SJSA1 (cell line): Measurements from ENCODE around the gene ESPN. TPM values are rescaled to one million over a fixed set of nuclear protein-coding genes. Genes with fewer than 3 reads are reported as not detected.
"Not testable (repeated sequence)": the region's sequence is repeated elsewhere in the genome, so short reads cannot be mapped to it uniquely, and the experiment has no call there.

Experiments
- DNase-seq, 2 experiments: peaks; one replicate each; pipeline ENCODE4 v3.0.0-alpha.2; 2015 to 2020; ENCODE audit warnings: low spot score in 2 of 2, low read depth in 1 of 2
- H3K27ac ChIP-seq: fragments of 250-450 bp; sonication (Bioruptor Pico); 2 replicates; pipeline ENCODE4 v1.5.1; 2020; ENCODE audit warnings: mild to moderate bottlenecking, moderate library complexity
- H3K27me3 ChIP-seq: fragments of 250-450 bp; sonication (Bioruptor Pico); replicated peaks from 2 replicates; pipeline ENCODE4 v1.5.1; 2020; ENCODE audit warnings: mild to moderate bottlenecking, moderate library complexity
- H3K36me3 ChIP-seq: fragments of 250-450 bp; sonication (Bioruptor Pico); 2 replicates; pipeline ENCODE4 v1.5.1; 2020; ENCODE audit warnings: mild to moderate bottlenecking
- H3K4me1 ChIP-seq: fragments of 250-450 bp; sonication (Bioruptor Pico); replicated peaks from 2 replicates; pipeline ENCODE4 v1.6.1; 2021; ENCODE audit warnings: mild to moderate bottlenecking
- H3K4me3 ChIP-seq: fragments of 250-450 bp; sonication (Bioruptor Pico); 2 replicates; pipeline ENCODE4 v1.5.1; 2020; ENCODE audit warnings: mild to moderate bottlenecking
- H3K9me3 ChIP-seq: fragments of 250-450 bp; sonication (Bioruptor Pico); replicated peaks from 2 replicates; pipeline ENCODE4 v1.5.1; 2020; ENCODE audit warnings: mild to moderate bottlenecking
- total RNA-seq: library from RNA; depleted of rRNA; stranded (reverse); fragments of >200 nt; shearing (Covaris generic); gene quantifications from 2 replicates; pipeline ENCODE4 v1.2.3, GENCODE V29; 2014

ESPN gene
- total RNA-seq, 1 experiment from 2014 or later, result not detected

DNA sequence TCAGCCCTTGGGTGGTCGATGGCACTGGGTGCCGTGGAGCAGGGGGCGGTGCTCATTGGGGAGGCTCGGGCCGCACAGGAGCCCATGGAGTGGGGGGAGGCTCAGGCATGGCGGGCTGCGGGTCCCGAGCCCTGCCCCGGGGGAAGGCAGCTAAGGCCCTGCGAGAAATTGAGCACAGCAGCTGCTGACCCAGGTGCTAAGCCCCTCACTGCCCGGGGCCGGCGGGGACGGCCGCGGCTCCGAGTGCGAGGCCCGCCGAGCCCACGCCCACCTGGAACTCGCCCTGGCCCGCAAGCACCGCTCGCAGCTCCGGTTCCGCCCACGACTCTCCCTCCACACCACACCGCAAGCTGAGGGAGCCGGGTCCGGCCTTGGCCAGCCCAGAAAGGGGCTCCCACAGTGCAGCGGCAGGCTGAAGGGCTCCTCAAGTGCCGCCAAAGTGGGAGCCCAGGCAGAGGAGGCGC lies 28.8 kb upstream of the ESPN start:
- peaks cover 15% of the 10 kb centered on the region for H3K4me1 ChIP-seq
- H3K27ac ChIP-seq, DNase-seq, H3K4me3 ChIP-seq, H3K36me3 ChIP-seq, H3K9me3 ChIP-seq, H3K27me3 ChIP-seq: not testable (repeated sequence)

DNA sequence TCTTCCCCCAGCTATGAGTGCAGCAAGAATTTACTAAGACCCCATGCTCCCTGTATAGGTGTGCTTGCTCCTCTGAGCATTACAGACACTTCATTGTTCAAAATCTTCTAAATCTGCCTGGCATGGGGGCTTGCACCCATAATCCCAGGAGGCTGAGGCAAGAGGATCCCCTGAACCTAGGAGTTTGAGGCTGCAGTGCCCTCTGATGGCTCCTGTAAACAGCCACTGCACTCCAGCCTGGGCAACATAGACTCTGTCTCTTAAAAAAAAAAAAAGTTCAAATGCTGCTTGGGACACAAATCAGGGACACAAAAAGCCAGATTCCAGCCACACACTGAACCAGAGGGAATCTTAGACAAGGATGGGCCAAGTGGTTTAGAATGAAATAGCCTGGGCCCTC lies 27.6 kb upstream of the ESPN start:
- Histone ChIP-seq H3K4me3 (no peak overlapping the region), H3K36me3 (peaks cover 3% of the 10 kb centered on the region), H3K27ac (no peak overlapping the region), H3K9me3 (no peaks in the 10 kb centered on the region), H3K27me3 (no peaks in the 10 kb centered on the region), H3K4me1 (peaks cover 13% of the 10 kb centered on the region)
- no peak for DNase-seq

DNA sequence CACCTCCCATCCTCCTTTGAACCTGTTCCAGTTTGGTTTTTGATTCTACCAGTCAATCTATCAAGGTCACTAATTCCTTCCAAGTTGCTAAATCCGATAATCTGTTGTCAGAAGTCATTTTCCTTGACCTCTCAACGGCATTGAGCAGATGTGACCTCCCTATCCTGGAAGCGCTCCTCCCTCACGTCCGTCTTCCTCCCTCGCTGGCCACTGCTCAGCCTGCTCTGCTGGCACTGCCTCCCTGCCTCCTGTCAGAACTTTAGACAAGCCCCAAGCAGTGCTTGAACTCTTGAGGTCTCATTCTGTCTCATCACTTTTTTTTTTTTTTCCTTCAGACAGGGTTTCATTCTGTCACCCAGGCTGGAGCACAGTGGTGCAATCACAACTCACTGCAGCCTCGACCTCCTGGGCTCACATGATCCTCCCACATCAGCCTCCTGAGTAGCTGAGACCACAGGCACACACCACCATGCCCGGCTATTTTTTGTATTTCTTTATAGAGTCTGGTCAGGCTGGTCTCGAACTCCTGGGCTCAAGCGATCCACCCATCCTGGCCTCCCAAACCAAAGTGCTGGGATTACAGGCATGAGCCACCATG lies 26.6 kb upstream of the ESPN start:
- Histone ChIP-seq H3K4me3 (no peak overlapping the region), H3K4me1 (peaks cover 5% of the 10 kb centered on the region), H3K27ac (no peak overlapping the region), H3K27me3 (0 out of 2 replicates have a peak, but pooled peaks cover 3% of the 10 kb centered on the region), H3K36me3 (peaks cover 3% of the 10 kb centered on the region), H3K9me3 (no peaks in the 10 kb centered on the region)
- no peak for DNase-seq

DNA sequence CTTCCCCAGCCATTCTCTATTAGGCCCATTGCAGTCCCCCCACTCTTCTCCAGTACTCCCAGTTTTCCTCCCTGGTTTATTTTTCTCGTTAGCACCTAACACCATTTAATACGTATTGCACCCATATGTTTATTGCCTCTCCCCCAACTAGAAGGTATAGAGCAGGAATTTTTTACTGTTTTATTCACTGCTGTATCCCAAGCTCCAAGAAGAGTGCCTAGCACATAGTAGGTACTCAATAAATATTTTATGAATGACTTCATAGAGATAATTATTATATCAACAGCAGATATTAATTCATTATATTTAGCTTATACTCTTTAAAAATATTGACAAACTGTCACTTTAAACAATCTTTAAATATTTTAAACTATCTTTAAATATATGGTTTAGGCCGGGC lies 25.3 kb upstream of the ESPN start:
- peaks cover under 1% of the 10 kb centered on the region for H3K4me1 ChIP-seq
- H3K9me3 ChIP-seq, result no peaks in the 10 kb centered on the region
- DNase-seq, result no peak
- H3K27ac ChIP-seq, result no peak overlapping the region
- H3K36me3 ChIP-seq, result no peaks in the 10 kb centered on the region
- 0 out of 2 replicates have a peak, but pooled peaks cover 3% of the 10 kb centered on the region for H3K27me3 ChIP-seq
- H3K4me3 ChIP-seq, result no peak overlapping the region

DNA sequence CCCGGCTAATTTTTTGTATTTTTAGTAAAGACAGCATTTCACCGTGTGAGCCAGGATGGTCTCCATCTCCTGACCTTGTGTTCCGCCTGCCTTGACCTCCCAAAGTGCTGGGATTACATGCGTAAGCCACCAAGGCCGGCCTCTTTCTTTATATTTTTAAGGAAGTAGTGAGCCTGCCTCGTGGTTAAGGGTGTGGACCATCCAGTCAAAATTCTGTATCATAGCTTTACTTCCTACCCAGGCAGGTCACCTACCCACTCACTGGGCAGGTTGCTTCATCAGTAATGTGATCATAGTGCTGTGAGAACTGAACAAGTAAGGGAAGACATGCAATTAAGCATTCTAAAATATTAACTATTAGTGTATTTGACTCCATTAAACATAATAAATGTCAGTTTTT lies 22.9 kb upstream of the ESPN start:
- no peak for DNase-seq
- no peak overlapping the region for H3K4me3 ChIP-seq
- no peaks in the 10 kb centered on the region for H3K4me1 ChIP-seq
- peaks cover 9% of the 10 kb centered on the region; the same call in 1 of the 2 replicates for H3K27me3 ChIP-seq
- H3K27ac ChIP-seq, result no peak overlapping the region
- no peaks in the 10 kb centered on the region for H3K9me3 ChIP-seq
- no peaks in the 10 kb centered on the region for H3K36me3 ChIP-seq

DNA sequence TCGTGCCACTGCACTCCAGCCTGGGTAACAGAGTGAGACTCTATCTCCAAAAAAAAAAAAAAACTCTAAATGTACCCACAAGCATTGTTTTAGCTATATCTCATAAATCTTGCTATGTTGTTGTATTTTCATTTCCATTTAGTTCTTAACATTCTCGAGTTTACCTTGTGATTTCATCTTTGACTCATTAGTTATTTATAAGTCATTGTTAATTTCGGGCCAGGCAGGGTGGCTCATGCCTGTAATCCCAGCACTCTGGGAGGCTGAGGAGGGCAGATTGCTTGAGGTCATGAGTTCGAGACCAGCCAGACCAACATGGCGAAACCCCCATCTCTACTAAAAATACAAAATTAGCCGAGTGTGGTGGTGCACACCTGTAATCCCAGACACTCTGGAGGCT lies 16.6 kb upstream of the ESPN start:
- Histone ChIP-seq H3K27ac (no peak overlapping the region), H3K4me3 (no peak overlapping the region), H3K36me3 (no peaks in the 10 kb centered on the region), H3K9me3 (no peaks in the 10 kb centered on the region), H3K27me3 (peaks cover 14% of the 10 kb centered on the region), H3K4me1 (peaks cover 4% of the 10 kb centered on the region)
- no peak for DNase-seq

DNA sequence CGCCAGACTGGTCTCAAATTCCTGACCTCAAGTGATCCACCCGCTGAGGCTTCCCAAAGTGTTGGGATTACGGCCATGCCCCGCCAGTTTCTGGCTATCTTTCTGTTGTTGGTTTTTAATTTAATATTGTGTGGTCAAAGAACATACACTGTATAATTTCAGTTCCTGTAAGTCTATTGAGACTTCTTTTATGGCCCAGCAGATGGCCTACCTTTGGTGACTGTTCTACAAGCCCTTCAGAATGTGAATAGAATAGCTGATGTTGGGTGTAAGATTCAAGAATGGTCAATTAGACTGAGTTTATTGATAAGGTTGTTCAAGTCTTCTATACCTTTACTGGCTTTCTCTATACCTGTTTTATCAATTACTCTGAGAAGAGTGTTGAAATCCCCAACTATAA lies 15.5 kb upstream of the ESPN start:
- no peaks in the 10 kb centered on the region for H3K36me3 ChIP-seq
- peaks cover 14% of the 10 kb centered on the region for H3K27me3 ChIP-seq
- no peak overlapping the region for H3K27ac ChIP-seq
- H3K9me3 ChIP-seq, result no peaks in the 10 kb centered on the region
- H3K4me1 ChIP-seq, result peaks cover 11% of the 10 kb centered on the region
- no peak for DNase-seq
- no peak overlapping the region for H3K4me3 ChIP-seq

DNA sequence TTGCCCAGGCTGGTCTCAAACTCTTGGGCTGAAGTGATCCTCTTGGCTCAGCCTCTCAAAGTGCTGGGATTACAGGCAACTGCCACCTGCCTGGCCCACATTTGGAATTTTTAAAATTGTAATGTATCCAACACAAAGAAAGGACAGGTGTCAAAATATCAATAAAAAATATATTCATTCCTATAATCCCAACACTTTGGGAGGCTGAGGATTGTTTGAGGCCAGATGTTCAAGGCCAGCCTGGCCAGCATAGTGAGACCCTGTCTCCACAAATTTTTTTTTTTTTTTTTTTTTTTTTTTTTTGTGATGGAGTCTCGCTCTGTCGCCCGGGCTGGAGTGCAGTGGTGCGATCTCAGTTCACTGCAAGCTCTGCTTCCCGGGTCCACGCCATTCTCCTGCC lies 14.8 kb upstream of the ESPN start:
- no peak for DNase-seq
- H3K4me3 ChIP-seq, result no peak overlapping the region
- no peaks in the 10 kb centered on the region for H3K9me3 ChIP-seq
- H3K4me1 ChIP-seq, result peaks cover 17% of the 10 kb centered on the region
- peaks cover 18% of the 10 kb centered on the region for H3K27me3 ChIP-seq
- no peaks in the 10 kb centered on the region for H3K36me3 ChIP-seq
- H3K27ac ChIP-seq, result no peak overlapping the region

DNA sequence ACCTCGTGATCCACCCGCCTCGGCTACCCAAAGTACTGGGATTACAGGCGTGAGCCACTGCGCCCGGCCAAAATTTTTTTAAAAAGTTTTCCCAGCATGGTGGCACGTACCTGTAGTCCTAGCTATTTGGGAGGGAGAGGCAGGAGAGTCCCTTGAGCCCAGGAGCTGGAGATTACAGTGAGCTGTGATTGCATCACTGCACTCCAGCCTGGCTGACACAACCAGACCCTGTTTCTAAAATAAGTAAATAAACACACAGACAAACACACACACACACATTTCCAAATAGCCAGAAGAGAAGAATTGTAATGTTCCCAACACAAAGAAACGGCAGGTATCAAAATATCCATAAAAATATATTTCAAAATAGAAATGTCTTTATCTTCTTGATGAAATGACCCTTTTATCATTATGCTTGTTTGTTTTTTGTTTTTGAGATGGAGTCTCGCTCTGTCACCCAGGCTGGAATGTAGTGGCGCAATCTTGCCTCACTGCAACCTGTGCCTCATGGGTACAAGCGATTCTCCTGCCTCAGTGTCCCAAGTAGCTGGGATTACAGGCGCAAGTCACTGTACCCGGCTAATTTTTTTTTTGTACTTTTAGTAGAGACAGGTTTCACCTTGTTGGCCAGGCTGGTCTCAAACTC lies 14.2 kb upstream of the ESPN start:
- Histone ChIP-seq H3K4me3 (no peak overlapping the region), H3K4me1 (peaks cover 18% of the 10 kb centered on the region), H3K27me3 (peaks cover 24% of the 10 kb centered on the region), H3K27ac (no peak overlapping the region), H3K9me3 (no peaks in the 10 kb centered on the region), H3K36me3 (no peaks in the 10 kb centered on the region)
- DNase-seq, result no peak

DNA sequence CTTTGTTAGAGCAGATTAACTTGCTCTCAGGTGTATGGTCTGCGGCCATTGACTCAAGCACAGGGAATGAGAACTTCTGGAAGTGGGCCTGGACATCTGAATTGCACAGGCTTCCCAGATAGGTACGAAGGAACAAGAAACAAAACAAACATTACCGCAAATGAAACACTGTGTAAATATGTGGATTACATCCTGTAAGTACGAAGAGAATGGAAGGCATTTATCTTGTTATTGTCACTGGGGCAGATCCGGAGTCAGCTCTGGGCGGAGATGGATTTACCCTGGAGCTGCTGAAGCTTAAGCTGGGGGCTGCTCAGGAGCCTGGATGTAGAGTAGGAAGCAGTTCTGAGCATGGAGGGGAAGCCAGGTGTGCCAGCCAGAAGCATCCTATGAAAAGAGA lies 11.7 kb upstream of the ESPN start:
- DNase-seq, result no peak
- Histone ChIP-seq H3K27me3 (peaks cover 43% of the 10 kb centered on the region), H3K4me3 (no peak overlapping the region)

DNA sequence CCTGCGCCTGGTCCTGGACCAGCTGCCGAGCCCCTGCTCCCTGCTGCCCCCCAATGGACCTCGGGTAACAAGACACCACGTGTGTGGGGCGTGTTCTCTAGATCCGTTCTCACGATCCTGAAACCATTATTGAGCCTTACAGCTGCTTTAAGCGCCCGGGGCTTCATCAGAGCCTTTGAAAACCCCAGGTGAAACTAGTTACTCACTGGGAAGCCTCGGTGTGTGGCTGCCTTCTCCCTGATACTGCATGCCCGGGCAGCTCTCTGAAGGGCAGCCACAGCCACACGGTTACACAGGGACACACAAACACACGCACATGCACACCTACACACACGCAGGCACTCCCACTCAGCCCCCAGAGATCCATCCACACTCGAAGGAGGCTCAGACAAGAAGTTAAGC lies 10.1 kb upstream of the ESPN start:
- Histone ChIP-seq H3K4me1 (peaks cover 24% of the 10 kb centered on the region), H3K27ac (no peak overlapping the region), H3K4me3 (no peak overlapping the region), H3K36me3 (no peaks in the 10 kb centered on the region), H3K27me3 (peaks cover 59% of the 10 kb centered on the region), H3K9me3 (no peaks in the 10 kb centered on the region)
- DNase-seq, result peak; percentile 38 to 63

More for the DNA sequence above, 11.7 kb upstream of the ESPN start:
- no peaks in the 10 kb centered on the region for H3K9me3 ChIP-seq
- no peak overlapping the region for H3K27ac ChIP-seq
- no peaks in the 10 kb centered on the region for H3K36me3 ChIP-seq
- peaks cover 24% of the 10 kb centered on the region for H3K4me1 ChIP-seq

DNA sequence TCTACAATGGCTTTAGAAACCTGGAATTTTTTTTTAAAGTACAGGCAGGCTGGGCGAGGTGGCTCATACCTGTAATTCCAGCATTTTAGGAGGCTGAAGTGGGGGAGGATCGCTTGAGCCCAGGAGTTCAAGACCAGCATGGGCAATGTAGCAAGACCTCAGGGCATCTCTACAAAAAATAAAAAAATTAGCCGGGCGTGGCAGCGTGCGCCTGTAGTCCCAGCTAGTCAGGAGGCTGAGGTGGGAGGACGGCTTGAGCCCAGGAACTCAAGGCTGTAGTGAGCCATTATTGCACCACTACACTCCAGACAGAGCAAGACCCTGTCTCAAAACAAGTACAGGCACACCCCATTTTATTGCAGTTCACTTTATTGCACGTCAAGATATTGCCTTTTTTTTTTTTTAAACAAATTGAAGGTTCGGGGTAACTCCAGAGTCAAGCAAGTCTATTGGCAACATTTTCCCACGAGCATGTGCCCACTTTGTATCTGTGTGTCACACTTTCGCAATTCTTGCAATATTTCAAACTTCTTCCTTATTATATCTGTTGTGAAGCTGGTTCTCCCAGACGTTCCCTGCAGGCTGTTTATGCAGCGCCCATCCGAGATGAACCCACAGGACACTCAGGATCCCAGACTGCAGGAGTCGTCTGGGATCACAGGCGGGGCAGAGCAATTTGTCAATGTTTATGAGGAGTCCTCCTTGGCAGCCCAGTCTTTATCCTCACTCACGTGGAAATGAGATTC lies 9.5 kb upstream of the ESPN start:
- peaks cover 65% of the 10 kb centered on the region for H3K27me3 ChIP-seq
- no peak overlapping the region for H3K4me3 ChIP-seq
- H3K36me3 ChIP-seq, result no peaks in the 10 kb centered on the region
- H3K4me1 ChIP-seq, result peaks cover 29% of the 10 kb centered on the region
- no peak for DNase-seq
- no peak overlapping the region for H3K27ac ChIP-seq
- no peaks in the 10 kb centered on the region for H3K9me3 ChIP-seq

DNA sequence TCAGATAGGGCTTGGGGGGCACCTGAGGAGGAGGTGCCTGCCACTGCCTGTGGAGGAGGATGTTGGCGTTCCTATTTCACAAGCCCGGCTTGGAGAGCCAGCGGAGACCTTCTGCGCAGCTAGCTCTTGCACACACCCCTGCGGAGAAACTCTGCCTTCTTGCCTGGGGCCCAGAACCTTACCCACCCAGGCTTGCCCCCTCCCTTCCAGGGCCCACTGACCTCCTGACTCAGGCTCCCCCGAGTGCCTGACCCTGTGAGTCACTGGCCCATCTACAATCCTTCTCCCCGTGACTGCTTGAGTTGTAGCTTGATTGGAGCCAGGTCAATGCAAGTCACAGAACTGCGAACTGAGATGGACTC lies 8.3 kb upstream of the ESPN start:
- Histone ChIP-seq H3K27me3 (peaks cover 73% of the 10 kb centered on the region), H3K4me3 (no peak overlapping the region)
- no peak for DNase-seq

DNA sequence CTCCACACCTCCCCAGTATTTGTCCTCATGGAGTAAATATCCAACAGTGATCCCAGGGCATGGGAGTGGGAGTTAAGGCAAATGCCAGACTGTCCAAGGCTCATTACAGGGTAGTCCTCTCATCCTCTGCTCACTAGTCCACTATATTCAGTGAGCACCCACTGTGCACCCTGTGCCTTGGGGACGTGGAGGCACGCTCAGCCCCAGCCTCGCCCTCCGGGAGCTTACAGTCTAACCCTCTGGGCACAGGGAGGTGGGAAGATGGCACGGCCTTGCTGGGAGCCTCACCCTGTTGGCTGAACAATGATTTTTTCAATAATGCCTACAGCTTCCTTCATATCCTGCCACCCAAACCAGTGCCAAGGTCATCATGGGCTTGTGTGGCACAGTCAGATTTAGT lies 7.7 kb upstream of the ESPN start:
- Histone ChIP-seq H3K4me3 (no peak overlapping the region), H3K27me3 (peaks cover 75% of the 10 kb centered on the region), H3K27ac (no peak overlapping the region), H3K36me3 (no peaks in the 10 kb centered on the region), H3K4me1 (peaks cover 30% of the 10 kb centered on the region), H3K9me3 (no peaks in the 10 kb centered on the region)
- DNase-seq, result no peak

More for the DNA sequence above, 8.3 kb upstream of the ESPN start:
- Histone ChIP-seq H3K4me1 (peaks cover 30% of the 10 kb centered on the region), H3K27ac (no peak overlapping the region), H3K36me3 (no peaks in the 10 kb centered on the region), H3K9me3 (no peaks in the 10 kb centered on the region)
